Measurements from ENCODE around the gene JCHAIN. TPM values are rescaled to one million over a fixed set of nuclear protein-coding genes. Genes with fewer than 3 reads are reported as not detected.
A peak's percentile ranks its signal among the peaks of the same experiment; 100 is the strongest.

Gene JCHAIN
- total and polyA plus RNA-seq, 9 of the 15 experiments (the other 6 are each of a cell fraction or from before 2014, with no cell fraction given), result 0.04 to 0.68 (median 0.26) TPM; not detected in 5

DNA sequence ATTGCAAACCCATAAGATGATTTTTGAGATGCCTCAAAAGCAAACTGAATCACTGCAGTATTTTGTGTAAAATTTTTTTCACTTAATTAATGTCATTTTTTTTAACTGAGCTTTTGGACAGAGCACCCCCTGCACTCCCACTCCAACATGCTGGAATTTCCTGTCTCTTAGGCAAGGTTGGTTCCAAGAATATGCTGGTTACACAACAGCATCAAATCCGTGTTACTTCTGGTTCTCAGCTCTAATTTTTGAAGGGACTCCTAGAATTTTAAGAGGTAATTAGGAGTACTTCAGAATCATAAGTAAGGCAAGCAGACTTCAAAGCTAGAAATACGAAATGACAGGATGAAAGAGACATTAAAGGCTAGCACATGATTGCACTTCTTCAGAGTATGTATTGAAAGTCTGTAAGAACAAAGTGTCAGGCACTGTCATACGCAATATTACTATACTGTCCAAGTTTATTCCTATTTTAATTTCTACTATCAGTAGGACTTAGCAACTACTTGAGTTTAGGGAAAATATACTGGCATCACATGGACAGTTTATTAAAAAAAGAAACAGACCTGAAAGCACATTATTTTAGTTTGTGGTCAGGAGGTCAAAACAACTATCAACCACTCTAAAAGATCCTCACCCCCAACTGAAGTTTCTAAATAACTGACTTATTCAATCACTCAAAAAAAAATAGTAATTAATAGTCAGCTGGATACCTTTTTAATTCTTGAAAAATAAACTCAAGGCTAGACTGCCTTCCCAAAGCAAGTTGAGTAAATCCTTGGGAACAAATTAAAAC, 1.6 kb upstream of the JCHAIN start:
- in situ Hi-C loops (cut with MboI), result no loop called here
- intact Hi-C loops (cut with micrococcal nuclease), result no loop called here
- DNase-seq (ENCODE audit: extremely low read depth in 1 of 4, low spot score in 3 of 4), result no peak
- no peak overlapping the region for H3K9ac ChIP-seq (ENCODE audit: insufficient read depth in 1 of 2, low read depth in 2 of 2, low read length in 2 of 2)
- ATAC-seq, result no peak
- no peak overlapping the region for H3K4me3 ChIP-seq
- H2AFZ ChIP-seq (ENCODE audit: low read depth, low read length), result peak overlapping the region; percentile 29; the same call in 1 of the 2 replicates
- H3K79me2 ChIP-seq (ENCODE audit: control insufficient read depth, insufficient read depth, low read length), result no peaks in the 10 kb centered on the region
- WGBS (ENCODE audit: insufficient coverage, low coverage, missing lambda C conversion rate), result 20% methylated on average over 3 of the region's 3 CpGs
- FAIRE-seq, result no peak
- H4K20me1 ChIP-seq (replicated peaks; ENCODE audit: control insufficient read depth, insufficient read depth, low read length), result no peaks in the 10 kb centered on the region
- no peak overlapping the region for H3K4me2 ChIP-seq (ENCODE audit: insufficient read depth, low read length)
- ChIA-PET CTCF (ENCODE audit: low intra/inter-chr PET ratio) (no interaction called here), POLR2A (no interaction called here)
- H3K9me3 ChIP-seq (replicated peaks; ENCODE audit: control insufficient read depth, insufficient read depth, low read depth, low read length), result no peaks in the 10 kb centered on the region
- H3K27me3 ChIP-seq (ENCODE audit: control insufficient read depth in 2 of 2, insufficient read depth in 2 of 2, low read length in 2 of 2), result no peaks in the 10 kb centered on the region
- H3K4me1 ChIP-seq (replicated peaks in 1 of 2; ENCODE audit: control insufficient read depth in 2 of 2, insufficient read depth in 2 of 2, low read length in 2 of 2), result no peaks in the 10 kb centered on the region
- H3K9me1 ChIP-seq (ENCODE audit: control insufficient read depth, insufficient read depth, low read length), result no peaks in the 10 kb centered on the region
- no peaks in the 10 kb centered on the region for H3K36me3 ChIP-seq (ENCODE audit: control insufficient read depth, insufficient read depth, low read length)
- BruUV-seq (replicated peaks), result no TSS peak
- H3K27ac ChIP-seq (ENCODE audit: extremely low read depth, low read depth, low read length), result no peak overlapping the region
- TF ChIP-seq, protein P1, sequence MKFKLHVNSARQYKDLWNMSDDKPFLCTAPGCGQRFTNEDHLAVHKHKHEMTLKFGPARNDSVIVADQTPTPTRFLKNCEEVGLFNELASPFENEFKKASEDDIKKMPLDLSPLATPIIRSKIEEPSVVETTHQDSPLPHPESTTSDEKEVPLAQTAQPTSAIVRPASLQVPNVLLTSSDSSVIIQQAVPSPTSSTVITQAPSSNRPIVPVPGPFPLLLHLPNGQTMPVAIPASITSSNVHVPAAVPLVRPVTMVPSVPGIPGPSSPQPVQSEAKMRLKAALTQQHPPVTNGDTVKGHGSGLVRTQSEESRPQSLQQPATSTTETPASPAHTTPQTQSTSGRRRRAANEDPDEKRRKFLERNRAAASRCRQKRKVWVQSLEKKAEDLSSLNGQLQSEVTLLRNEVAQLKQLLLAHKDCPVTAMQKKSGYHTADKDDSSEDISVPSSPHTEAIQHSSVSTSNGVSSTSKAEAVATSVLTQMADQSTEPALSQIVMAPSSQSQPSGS (CRISPR knock-in tag; IDR thresholded peaks at IDR 0.05), result no peak
- TF ChIP-seq NFIC (IDR thresholded peaks at IDR 0.05) (no peak), ZNF696 (CRISPR knock-in tag; conservative IDR thresholded peaks at IDR 0.05) (no peak), ZZZ3 (IDR thresholded peaks at IDR 0.05) (no peak), RFX5 (IDR thresholded peaks at IDR 0.05; ENCODE audit: low read depth, low read length) (no peak), CREM (IDR thresholded peaks at IDR 0.05; ENCODE audit: low read depth) (no peak), FOXJ2 (tag; IDR thresholded peaks at IDR 0.05) (no peak), SIX5 (IDR thresholded peaks at IDR 0.05; ENCODE audit: borderline replicate concordance in 1 of 2, insufficient read depth in 1 of 2, low read depth in 1 of 2, low read length in 2 of 2) (no peak), ZNF354B (CRISPR knock-in tag; IDR thresholded peaks at IDR 0.05) (no peak), SREBF1 (IDR thresholded peaks at IDR 0.05; ENCODE audit: borderline replicate concordance, low read depth, low read length) (no peak)
- TF ChIP-seq, protein P2, sequence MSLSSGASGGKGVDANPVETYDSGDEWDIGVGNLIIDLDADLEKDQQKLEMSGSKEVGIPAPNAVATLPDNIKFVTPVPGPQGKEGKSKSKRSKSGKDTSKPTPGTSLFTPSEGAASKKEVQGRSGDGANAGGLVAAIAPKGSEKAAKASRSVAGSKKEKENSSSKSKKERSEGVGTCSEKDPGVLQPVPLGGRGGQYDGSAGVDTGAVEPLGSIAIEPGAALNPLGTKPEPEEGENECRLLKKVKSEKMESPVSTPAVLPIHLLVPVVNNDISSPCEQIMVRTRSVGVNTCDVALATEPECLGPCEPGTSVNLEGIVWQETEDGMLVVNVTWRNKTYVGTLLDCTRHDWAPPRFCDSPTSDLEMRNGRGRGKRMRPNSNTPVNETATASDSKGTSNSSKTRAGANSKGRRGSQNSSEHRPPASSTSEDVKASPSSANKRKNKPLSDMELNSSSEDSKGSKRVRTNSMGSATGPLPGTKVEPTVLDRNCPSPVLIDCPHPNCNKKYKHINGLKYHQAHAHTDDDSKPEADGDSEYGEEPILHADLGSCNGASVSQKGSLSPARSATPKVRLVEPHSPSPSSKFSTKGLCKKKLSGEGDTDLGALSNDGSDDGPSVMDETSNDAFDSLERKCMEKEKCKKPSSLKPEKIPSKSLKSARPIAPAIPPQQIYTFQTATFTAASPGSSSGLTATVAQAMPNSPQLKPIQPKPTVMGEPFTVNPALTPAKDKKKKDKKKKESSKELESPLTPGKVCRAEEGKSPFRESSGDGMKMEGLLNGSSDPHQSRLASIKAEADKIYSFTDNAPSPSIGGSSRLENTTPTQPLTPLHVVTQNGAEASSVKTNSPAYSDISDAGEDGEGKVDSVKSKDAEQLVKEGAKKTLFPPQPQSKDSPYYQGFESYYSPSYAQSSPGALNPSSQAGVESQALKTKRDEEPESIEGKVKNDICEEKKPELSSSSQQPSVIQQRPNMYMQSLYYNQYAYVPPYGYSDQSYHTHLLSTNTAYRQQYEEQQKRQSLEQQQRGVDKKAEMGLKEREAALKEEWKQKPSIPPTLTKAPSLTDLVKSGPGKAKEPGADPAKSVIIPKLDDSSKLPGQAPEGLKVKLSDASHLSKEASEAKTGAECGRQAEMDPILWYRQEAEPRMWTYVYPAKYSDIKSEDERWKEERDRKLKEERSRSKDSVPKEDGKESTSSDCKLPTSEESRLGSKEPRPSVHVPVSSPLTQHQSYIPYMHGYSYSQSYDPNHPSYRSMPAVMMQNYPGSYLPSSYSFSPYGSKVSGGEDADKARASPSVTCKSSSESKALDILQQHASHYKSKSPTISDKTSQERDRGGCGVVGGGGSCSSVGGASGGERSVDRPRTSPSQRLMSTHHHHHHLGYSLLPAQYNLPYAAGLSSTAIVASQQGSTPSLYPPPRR (CRISPR knock-in tag; IDR thresholded peaks at IDR 0.05; ENCODE audit: borderline replicate concordance), result no peak
- TF ChIP-seq, protein P3, sequence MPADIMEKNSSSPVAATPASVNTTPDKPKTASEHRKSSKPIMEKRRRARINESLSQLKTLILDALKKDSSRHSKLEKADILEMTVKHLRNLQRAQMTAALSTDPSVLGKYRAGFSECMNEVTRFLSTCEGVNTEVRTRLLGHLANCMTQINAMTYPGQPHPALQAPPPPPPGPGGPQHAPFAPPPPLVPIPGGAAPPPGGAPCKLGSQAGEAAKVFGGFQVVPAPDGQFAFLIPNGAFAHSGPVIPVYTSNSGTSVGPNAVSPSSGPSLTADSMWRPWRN (IDR thresholded peaks at IDR 0.05; ENCODE audit: low read depth), result no peak
- TF ChIP-seq, protein P4, sequence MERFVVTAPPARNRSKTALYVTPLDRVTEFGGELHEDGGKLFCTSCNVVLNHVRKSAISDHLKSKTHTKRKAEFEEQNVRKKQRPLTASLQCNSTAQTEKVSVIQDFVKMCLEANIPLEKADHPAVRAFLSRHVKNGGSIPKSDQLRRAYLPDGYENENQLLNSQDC (CRISPR knock-in tag; IDR thresholded peaks at IDR 0.05), result no peak
